Fibroblast of lung (primary cell): ENCODE results near the gene KCNJ4. TPM values are rescaled to one million over a fixed set of nuclear protein-coding genes. Genes with fewer than 3 reads are reported as not detected.

Experiments
- DNase-seq, 2 donors: peaks; one replicate each; pipeline versions ENCODE4 v3.0.0 to v3.0.0-alpha.2; 2010; ENCODE audit warnings: low read depth in 2 of 2
- H2AFZ ChIP-seq: 2 replicates; pipeline ENCODE4 v1.5.1; 2012; ENCODE audit warnings: low read length, control low read depth, inconsistent platforms
- H3K27ac ChIP-seq: 2 replicates; pipeline ENCODE4 v1.5.1; 2011; ENCODE audit warnings: low read length, control low read depth; ENCODE audit not compliant: insufficient read depth
- H3K27me3 ChIP-seq: 2 replicates; pipeline ENCODE4 v1.5.1; 2011; ENCODE audit warnings: mild to moderate bottlenecking, low read length; ENCODE audit not compliant: control insufficient read depth, insufficient read depth
- H3K36me3 ChIP-seq: 2 replicates; pipeline ENCODE4 v1.5.1; 2011; ENCODE audit warnings: low read length; ENCODE audit not compliant: control insufficient read depth, insufficient read depth
- H3K4me1 ChIP-seq: 2 replicates; pipeline ENCODE4 v1.5.1; 2011; ENCODE audit warnings: low read length; ENCODE audit not compliant: control insufficient read depth, insufficient read depth; ENCODE audit errors: extremely low read depth
- H3K4me2 ChIP-seq: 2 replicates; pipeline ENCODE4 v1.5.1; 2011; ENCODE audit warnings: low read length, control low read depth; ENCODE audit not compliant: insufficient read depth; ENCODE audit errors: extremely low read depth
- H3K4me3 ChIP-seq, 4 experiments: fragments of 200-600 bp in 1 of 4; sonication (generic) in 1 of 4; replicated peaks in 1 of 4; 2 replicates each; pipeline ENCODE4 v1.5.1; 2011 to 2016; ENCODE audit warnings: low read length in 4 of 4, low read depth in 3 of 4, mild to moderate bottlenecking in 3 of 4, control low read depth in 2 of 4, inconsistent platforms in 1 of 4, mixed read lengths in 1 of 4; ENCODE audit not compliant: insufficient read depth in 1 of 4; ENCODE audit errors: control extremely low read depth in 1 of 4
- H3K79me2 ChIP-seq: 2 replicates; pipeline ENCODE4 v1.5.1; 2012; ENCODE audit warnings: mild to moderate bottlenecking, low read length, inconsistent platforms; ENCODE audit not compliant: control insufficient read depth, insufficient read depth
- H3K9ac ChIP-seq: 2 replicates; pipeline ENCODE4 v1.5.1; 2011; ENCODE audit warnings: mild to moderate bottlenecking, low read length, control low read depth; ENCODE audit not compliant: insufficient read depth
- H3K9me3 ChIP-seq: 2 replicates; pipeline ENCODE4 v1.5.1; 2012; ENCODE audit warnings: low read depth, low read length; ENCODE audit not compliant: control insufficient read depth, insufficient read depth
- H4K20me1 ChIP-seq: 2 replicates; pipeline ENCODE4 v1.5.1; 2011; ENCODE audit warnings: low read length; ENCODE audit not compliant: control insufficient read depth, insufficient read depth; ENCODE audit errors: extremely low read depth
- EZH2 ChIP-seq: IDR thresholded peaks from 2 replicates; pipeline ENCODE4 v1.5.1; 2012; ENCODE audit warnings: low read length, control low read depth, mild to moderate bottlenecking; ENCODE audit errors: missing control alignments
- polyA plus RNA-seq, 2 donors: library from polyadenylated mRNA; depleted of rRNA in 1 of 2; stranded (reverse) in 1 of 2; unstranded in 1 of 2; fragments of >200 nt; gene quantifications; 2 replicates each; pipeline ENCODE4 v1.2.1, GENCODE V29; 2011 to 2012; ENCODE audit warnings: missing spikeins in 1 of 2
- total RNA-seq: library from RNA; depleted of rRNA; stranded (reverse); fragments of >200 nt; gene quantifications from 2 replicates; pipeline ENCODE4 v1.2.1, GENCODE V29; 2014
- TF ChIP-seq, protein P1 (sequence below), 2 donors: IDR thresholded peaks in 1 of 2; conservative IDR thresholded peaks in 1 of 2; 1 replicate in 1 of 2; 2 replicates in 1 of 2; pipeline ENCODE4 v1.5.1; 2011 to 2012; ENCODE audit warnings: low read length in 2 of 2, control low read depth in 1 of 2, inconsistent platforms in 1 of 2, low read depth in 1 of 2, mild to moderate bottlenecking in 1 of 2

Gene KCNJ4
- total and polyA plus RNA-seq, 2 donors (not counting 1 experiment from before 2014, with no cell fraction given) = not detected

DNA sequence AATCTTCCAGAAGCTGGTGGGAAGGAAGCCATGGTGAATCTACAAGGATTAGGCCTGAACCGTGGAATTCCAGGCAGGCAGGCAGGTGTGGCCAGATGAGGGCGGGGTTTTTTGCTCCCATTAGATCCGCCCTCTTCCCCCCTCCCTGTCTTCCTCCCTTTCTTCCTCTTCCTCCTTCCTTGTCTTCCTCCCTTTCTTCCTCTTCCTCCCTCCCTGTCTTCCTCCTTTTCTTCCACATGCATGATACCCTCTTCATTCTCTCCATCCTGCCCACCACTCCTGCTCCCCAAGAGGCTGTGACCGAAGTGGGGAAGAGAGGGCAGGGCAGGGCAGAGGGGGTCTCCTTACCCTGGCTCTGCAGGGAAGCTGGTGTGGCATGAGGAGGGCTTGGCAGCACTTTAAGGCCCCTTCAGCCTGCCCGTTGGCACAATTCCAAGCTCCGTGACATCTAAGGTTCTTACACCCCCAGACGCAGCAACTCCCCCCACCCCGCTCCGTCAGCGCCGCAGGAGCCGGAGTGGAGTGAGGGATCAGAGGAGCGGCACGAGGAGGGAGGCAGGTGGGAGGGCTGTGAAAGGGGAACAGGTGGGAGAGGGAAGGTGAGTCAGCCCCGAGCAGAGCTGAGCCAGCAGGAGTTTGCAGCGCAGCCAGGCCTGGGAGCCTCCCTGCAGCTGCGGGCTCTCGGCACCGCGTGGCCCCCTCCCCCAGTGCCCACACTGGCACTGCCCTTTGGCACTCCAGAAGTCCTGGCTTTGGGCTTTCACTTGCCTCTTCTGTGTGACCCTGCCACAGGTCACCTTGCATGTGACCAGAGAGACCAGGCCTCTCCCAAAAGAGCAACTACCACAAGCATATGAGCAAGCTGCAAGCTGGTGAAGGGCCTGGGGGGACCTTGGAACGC is 32.1 kb downstream of the KCNJ4 start:
- Histone ChIP-seq H3K79me2 (no peaks in the 10 kb centered on the region), H3K9ac (no peak overlapping the region), H3K36me3 (no peaks in the 10 kb centered on the region), H3K27me3 (no peaks in the 10 kb centered on the region), H2AFZ (no peak overlapping the region), H3K4me1 (no peaks in the 10 kb centered on the region), H3K4me2 (no peak overlapping the region), H3K9me3 (no peaks in the 10 kb centered on the region), H4K20me1 (no peaks in the 10 kb centered on the region), H3K27ac (no peak overlapping the region), H3K4me3 (no peak overlapping the region)
- TF ChIP-seq, protein P1, sequence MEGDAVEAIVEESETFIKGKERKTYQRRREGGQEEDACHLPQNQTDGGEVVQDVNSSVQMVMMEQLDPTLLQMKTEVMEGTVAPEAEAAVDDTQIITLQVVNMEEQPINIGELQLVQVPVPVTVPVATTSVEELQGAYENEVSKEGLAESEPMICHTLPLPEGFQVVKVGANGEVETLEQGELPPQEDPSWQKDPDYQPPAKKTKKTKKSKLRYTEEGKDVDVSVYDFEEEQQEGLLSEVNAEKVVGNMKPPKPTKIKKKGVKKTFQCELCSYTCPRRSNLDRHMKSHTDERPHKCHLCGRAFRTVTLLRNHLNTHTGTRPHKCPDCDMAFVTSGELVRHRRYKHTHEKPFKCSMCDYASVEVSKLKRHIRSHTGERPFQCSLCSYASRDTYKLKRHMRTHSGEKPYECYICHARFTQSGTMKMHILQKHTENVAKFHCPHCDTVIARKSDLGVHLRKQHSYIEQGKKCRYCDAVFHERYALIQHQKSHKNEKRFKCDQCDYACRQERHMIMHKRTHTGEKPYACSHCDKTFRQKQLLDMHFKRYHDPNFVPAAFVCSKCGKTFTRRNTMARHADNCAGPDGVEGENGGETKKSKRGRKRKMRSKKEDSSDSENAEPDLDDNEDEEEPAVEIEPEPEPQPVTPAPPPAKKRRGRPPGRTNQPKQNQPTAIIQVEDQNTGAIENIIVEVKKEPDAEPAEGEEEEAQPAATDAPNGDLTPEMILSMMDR (conservative IDR thresholded peaks at IDR 0.05 in 1 of 2, IDR thresholded peaks at IDR 0.05 in 1 of 2; ENCODE audit: low read depth in 1 of 2, low read length in 2 of 2) = no peak
- no peak for TF ChIP-seq EZH2
- no peak for DNase-seq

DNA sequence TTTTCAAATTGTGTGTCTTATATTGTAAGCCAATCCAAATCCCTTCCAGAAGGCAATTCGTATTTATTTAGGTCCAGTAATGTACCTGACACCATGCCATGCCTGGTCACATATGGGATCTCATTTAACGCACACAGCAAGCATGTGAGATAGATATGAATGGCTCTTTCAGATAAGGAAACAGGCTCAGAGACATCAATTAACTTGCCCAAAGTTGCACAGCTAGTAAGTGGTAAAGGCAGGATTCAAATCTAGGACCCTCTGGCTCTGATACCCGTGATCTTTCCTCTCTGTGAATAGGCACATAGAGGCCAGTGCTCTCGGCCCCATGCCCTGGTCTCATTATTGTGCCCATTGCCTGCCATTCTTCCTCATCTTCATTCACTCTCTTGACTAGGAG is 34.3 kb downstream of the KCNJ4 start:
- H3K4me2 ChIP-seq = no peak overlapping the region
- H3K79me2 ChIP-seq = no peaks in the 10 kb centered on the region
- DNase-seq = no peak
- TF ChIP-seq, protein P1 (conservative IDR thresholded peaks at IDR 0.05 in 1 of 2, IDR thresholded peaks at IDR 0.05 in 1 of 2; ENCODE audit: low read depth in 1 of 2, low read length in 2 of 2) = no peak
- no peak for TF ChIP-seq EZH2
- H3K4me1 ChIP-seq = no peaks in the 10 kb centered on the region
- no peaks in the 10 kb centered on the region for H3K36me3 ChIP-seq
- H3K27me3 ChIP-seq = no peaks in the 10 kb centered on the region
- no peaks in the 10 kb centered on the region for H3K9me3 ChIP-seq
- H4K20me1 ChIP-seq = no peaks in the 10 kb centered on the region
- H2AFZ ChIP-seq = no peak overlapping the region
- H3K4me3 ChIP-seq = no peak overlapping the region
- H3K9ac ChIP-seq = no peak overlapping the region
- no peak overlapping the region for H3K27ac ChIP-seq

DNA sequence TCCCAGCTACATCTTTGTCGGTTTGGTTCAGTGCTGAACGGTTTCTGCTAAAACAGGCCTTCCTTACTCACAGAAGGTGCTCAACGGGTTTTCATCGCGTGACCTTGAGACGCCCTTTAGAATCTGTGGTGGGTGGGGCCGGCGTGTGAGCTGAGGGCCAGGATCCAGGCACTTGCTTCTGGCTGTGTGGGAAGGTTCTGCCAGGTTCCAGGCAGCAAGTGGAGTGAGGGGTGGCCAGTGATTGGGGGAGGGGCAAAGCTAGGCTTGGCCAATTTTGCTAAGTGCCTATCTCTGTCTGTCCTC is 35.2 kb downstream of the KCNJ4 start:
- Histone ChIP-seq H3K4me2 (no peak overlapping the region), H2AFZ (no peak overlapping the region), H3K4me3 (no peak overlapping the region), H3K27ac (no peak overlapping the region), H3K9ac (no peak overlapping the region), H3K79me2 (no peaks in the 10 kb centered on the region), H3K36me3 (no peaks in the 10 kb centered on the region), H3K9me3 (no peaks in the 10 kb centered on the region), H3K4me1 (no peaks in the 10 kb centered on the region), H4K20me1 (no peaks in the 10 kb centered on the region), H3K27me3 (no peaks in the 10 kb centered on the region)
- TF ChIP-seq, protein P1 (conservative IDR thresholded peaks at IDR 0.05 in 1 of 2, IDR thresholded peaks at IDR 0.05 in 1 of 2; ENCODE audit: low read depth in 1 of 2, low read length in 2 of 2) = no peak
- TF ChIP-seq EZH2 = no peak
- no peak for DNase-seq
